Uterus (tissue), 4 donors: Measurements from ENCODE around the gene OR5B17. TPM values are rescaled to one million over a fixed set of nuclear protein-coding genes. Genes with fewer than 3 reads are reported as not detected.

Source experiments
- DNase-seq, 2 donors: peaks; one replicate each; pipeline ENCODE4 v3.0.0-alpha.2; 2019 to 2020
- H3K27ac ChIP-seq, 2 donors: fragments of 200-600 bp; sonication (generic); 1 replicate in 1 of 2; 2 replicates in 1 of 2; pipeline ENCODE4 v1.5.1; 2016 to 2018
- H3K27me3 ChIP-seq, 2 donors: fragments of 200-600 bp; sonication (generic); one replicate each; pipeline ENCODE4 v1.5.1; 2018 to 2019; ENCODE audit warnings: control low read depth in 1 of 2
- H3K36me3 ChIP-seq, 2 donors: fragments of 200-600 bp; sonication (generic); one replicate each; pipeline ENCODE4 v1.5.1; 2019; ENCODE audit warnings: control low read depth in 1 of 2
- H3K4me1 ChIP-seq, 2 donors: fragments of 200-600 bp; sonication (generic); one replicate each; pipeline ENCODE4 v1.5.1; 2018 to 2019; ENCODE audit warnings: control low read depth in 1 of 2
- H3K4me3 ChIP-seq, 2 donors: fragments of 200-600 bp; sonication (generic); 1 replicate in 1 of 2; 2 replicates in 1 of 2; pipeline ENCODE4 v1.5.1; 2018 to 2019; ENCODE audit warnings: mild to moderate bottlenecking in 1 of 2
- H3K9me3 ChIP-seq, 2 donors: fragments of 200-600 bp; sonication (generic); one replicate each; pipeline ENCODE4 v1.5.1; 2019; ENCODE audit warnings: control low read depth in 1 of 2
- CTCF ChIP-seq, 4 experiments: fragments of 200-600 bp in 2 of 4; fragments of 450-650 bp in 2 of 4; sonication (generic) in 2 of 4; IDR thresholded peaks; one replicate each; pipeline ENCODE4 v1.5.1; 2016 to 2019; ENCODE audit warnings: antibody characterized with exemption in 4 of 4, mild to moderate bottlenecking in 2 of 4, moderate library complexity in 1 of 4
- POLR2A ChIP-seq, 2 donors: fragments of 450-650 bp; IDR thresholded peaks; one replicate each; pipeline ENCODE4 v1.6.1; 2016; ENCODE audit warnings: antibody characterized with exemption in 2 of 2, mild to moderate bottlenecking in 1 of 2, moderate library complexity in 1 of 2
- intact Hi-C: fragments of 100-400 bp; cut with DNase I; formaldehyde crosslinking; loops from one replicate; pipeline ENCODE4 v1.15.1; 2023; ENCODE audit warnings: low total_unique reads
- total RNA-seq, 4 donors: library from RNA; depleted of rRNA in 3 of 4; stranded (reverse); fragments of >200 nt in 3 of 4; gene quantifications; one replicate each; pipeline versions ENCODE4 v1.1.0 to v1.2.4, GENCODE V29; 2014 to 2023
- donor health status: DM: yes; HTN: yes; CAD: no.

The OR5B17 gene
- total RNA-seq, 4 donors from 2014 or later = not detected

DNA sequence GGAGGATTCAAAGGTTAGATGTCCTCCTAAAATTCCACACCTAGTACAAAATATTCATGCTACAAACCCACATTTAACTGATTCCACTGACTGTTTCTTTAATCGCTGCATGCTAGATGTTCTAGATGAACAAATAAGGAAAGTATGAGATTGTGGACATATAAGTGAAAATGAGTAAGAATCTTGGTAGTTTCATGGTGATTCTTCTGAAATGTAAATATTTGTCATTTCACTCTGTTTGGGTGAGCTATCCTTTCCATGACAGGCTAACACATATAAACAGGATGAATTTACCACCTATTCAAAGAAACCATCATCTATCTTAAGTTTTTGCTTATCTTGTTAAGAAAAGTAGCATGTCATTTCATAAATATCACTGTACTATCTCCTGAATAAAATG lies 33.0 kb upstream of the OR5B17 start:
- Histone ChIP-seq H3K4me3 (no peak overlapping the region), H3K27me3 (no peaks in the 10 kb centered on the region), H3K36me3 (no peaks in the 10 kb centered on the region), H3K9me3 (no peaks in the 10 kb centered on the region), H3K4me1 (no peaks in the 10 kb centered on the region), H3K27ac (no peak overlapping the region)
- DNase-seq = no peak
- intact Hi-C loops = no loop called here
- TF ChIP-seq CTCF (IDR thresholded peaks at IDR 0.05) = no peak
- TF ChIP-seq POLR2A (IDR thresholded peaks at IDR 0.05) = no peak

GRCh38 chr11:58390551-58391063 lies 31.7 kb upstream of the OR5B17 start:
- intact Hi-C loops = no loop called here
- no peak overlapping the region for H3K4me3 ChIP-seq
- no peak overlapping the region for H3K27ac ChIP-seq
- no peak for DNase-seq
- H3K27me3 ChIP-seq = no peaks in the 10 kb centered on the region
- no peaks in the 10 kb centered on the region for H3K9me3 ChIP-seq
- TF ChIP-seq POLR2A (IDR thresholded peaks at IDR 0.05) = no peak
- no peak for TF ChIP-seq CTCF (IDR thresholded peaks at IDR 0.05)
- no peaks in the 10 kb centered on the region for H3K4me1 ChIP-seq
- H3K36me3 ChIP-seq = no peaks in the 10 kb centered on the region

- no peak overlapping the region for H3K27ac ChIP-seq
- TF ChIP-seq CTCF (IDR thresholded peaks at IDR 0.05) = no peak
- no peak for TF ChIP-seq POLR2A (IDR thresholded peaks at IDR 0.05)
- H3K4me3 ChIP-seq = no peak overlapping the region
- no peak for DNase-seq
- intact Hi-C loops = no loop called here
- no peaks in the 10 kb centered on the region for H3K9me3 ChIP-seq
- no peaks in the 10 kb centered on the region for H3K27me3 ChIP-seq
- H3K4me1 ChIP-seq = no peaks in the 10 kb centered on the region
- H3K36me3 ChIP-seq = no peaks in the 10 kb centered on the region
Measured at GRCh38 chr11:58354727-58355126, 4.1 kb downstream of the OR5B17 start.

- intact Hi-C loops = no loop called here
- H3K27ac ChIP-seq = no peak overlapping the region
- H3K9me3 ChIP-seq = no peaks in the 10 kb centered on the region
- no peak for DNase-seq
- H3K4me1 ChIP-seq = no peaks in the 10 kb centered on the region
- no peaks in the 10 kb centered on the region for H3K27me3 ChIP-seq
- no peak overlapping the region for H3K4me3 ChIP-seq
- no peaks in the 10 kb centered on the region for H3K36me3 ChIP-seq
- TF ChIP-seq POLR2A (IDR thresholded peaks at IDR 0.05) (no peak), CTCF (IDR thresholded peaks at IDR 0.05) (no peak)
Measured at GRCh38 chr11:58345204-58345603, 13.7 kb downstream of the OR5B17 start.

DNA sequence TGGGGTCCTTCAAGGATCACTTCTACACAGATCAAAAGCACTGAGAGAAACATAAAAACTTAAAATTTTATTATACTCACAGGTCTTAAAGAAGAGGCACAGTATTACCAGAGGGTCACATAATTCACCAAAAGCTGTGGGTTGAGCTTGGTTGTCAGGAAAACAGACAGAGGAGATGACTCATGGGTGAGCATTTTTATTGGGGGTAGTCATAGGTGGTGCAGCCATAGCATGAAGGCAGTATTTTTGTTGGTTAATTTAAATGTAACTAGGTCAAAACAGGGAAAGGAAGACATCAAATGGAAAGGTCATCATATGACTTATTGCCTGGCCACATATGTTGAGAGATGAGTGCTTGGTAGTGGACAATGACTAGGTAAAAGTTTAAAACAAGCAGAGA lies 24.2 kb downstream of the OR5B17 start:
- Histone ChIP-seq H3K4me1 (no peaks in the 10 kb centered on the region), H3K9me3 (no peaks in the 10 kb centered on the region), H3K27me3 (no peaks in the 10 kb centered on the region), H3K27ac (no peak overlapping the region), H3K4me3 (no peak overlapping the region), H3K36me3 (no peaks in the 10 kb centered on the region)
- no peak for DNase-seq
- TF ChIP-seq CTCF (IDR thresholded peaks at IDR 0.05) (no peak), POLR2A (IDR thresholded peaks at IDR 0.05) (no peak)
- intact Hi-C loops = no loop called here
